DND-41 (cell line): ENCODE results near the gene CDK2AP2.

Experiments
- EZH2 ChIP-seq: IDR thresholded peaks from 3 replicates; pipeline ENCODE4 v1.6.1; 2012; ENCODE audit warnings: borderline replicate concordance, low read depth, mild to moderate bottlenecking, moderate library complexity, low read length, inconsistent platforms; ENCODE audit not compliant: severe bottlenecking
- TF ChIP-seq, protein P1 (sequence below): IDR thresholded peaks from 2 replicates; pipeline ENCODE4 v1.5.1; 2012; ENCODE audit warnings: borderline replicate concordance, low read length, moderate library complexity, mild to moderate bottlenecking; ENCODE audit not compliant: poor library complexity, severe bottlenecking; ENCODE audit errors: extremely low read depth

DNA sequence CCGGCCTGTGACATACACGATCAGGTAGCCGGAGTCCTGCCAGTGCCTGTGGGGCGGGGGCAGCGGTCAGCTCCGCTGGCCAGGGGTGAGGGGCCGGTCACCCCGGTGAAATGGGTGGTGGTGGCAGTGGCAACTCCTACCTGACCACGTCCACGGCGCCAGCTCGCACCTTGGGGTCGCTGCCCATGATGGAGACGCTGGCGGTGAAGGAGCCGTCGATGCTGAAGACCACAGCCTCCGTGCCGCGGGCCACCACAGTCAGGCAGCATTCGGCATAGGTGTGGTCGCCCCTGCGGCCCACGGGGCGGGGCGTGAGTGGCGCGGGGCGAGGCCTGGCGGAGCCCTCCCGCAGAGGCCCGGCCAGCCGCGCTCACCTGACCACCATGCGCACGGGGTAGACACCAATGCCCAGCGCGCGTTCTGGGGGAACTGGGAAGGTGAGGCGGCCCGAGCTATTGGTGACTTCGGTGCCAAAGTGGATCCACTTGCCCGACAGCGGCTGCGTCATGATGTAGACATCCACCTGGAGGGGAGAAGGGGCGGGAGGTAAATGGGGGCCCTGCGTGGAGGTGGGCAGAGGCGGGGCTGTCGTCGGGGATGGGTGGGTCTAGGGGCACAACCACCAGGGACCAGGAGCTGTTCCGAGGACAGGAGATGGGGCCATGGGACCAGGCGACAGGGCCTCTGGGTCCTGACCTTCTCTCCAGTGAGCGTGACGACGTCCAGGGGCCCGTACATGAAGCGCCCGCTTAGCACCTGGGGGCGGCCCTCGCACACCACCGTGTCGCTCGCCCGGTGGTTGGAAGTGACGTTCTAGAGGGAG is 14.2 kb downstream of the CDK2AP2 start:
- TF ChIP-seq, protein P1, sequence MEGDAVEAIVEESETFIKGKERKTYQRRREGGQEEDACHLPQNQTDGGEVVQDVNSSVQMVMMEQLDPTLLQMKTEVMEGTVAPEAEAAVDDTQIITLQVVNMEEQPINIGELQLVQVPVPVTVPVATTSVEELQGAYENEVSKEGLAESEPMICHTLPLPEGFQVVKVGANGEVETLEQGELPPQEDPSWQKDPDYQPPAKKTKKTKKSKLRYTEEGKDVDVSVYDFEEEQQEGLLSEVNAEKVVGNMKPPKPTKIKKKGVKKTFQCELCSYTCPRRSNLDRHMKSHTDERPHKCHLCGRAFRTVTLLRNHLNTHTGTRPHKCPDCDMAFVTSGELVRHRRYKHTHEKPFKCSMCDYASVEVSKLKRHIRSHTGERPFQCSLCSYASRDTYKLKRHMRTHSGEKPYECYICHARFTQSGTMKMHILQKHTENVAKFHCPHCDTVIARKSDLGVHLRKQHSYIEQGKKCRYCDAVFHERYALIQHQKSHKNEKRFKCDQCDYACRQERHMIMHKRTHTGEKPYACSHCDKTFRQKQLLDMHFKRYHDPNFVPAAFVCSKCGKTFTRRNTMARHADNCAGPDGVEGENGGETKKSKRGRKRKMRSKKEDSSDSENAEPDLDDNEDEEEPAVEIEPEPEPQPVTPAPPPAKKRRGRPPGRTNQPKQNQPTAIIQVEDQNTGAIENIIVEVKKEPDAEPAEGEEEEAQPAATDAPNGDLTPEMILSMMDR = no peak
- TF ChIP-seq EZH2 = no peak
